Ishikawa (cell line): ENCODE results near the gene ALX3.

Source experiments
- CREB1 ChIP-seq: IDR thresholded peaks from 2 replicates; pipeline ENCODE4 v1.6.1; 2012; ENCODE audit warnings: low read depth
- EGR1 ChIP-seq: IDR thresholded peaks from 2 replicates; pipeline ENCODE4 v1.6.1; 2012
- FOXM1 ChIP-seq: IDR thresholded peaks from 2 replicates; pipeline ENCODE4 v1.6.1; 2012; ENCODE audit warnings: low read depth, borderline replicate concordance
- MAX ChIP-seq: IDR thresholded peaks from 2 replicates; pipeline ENCODE4 v1.6.1; 2012
- NFIC ChIP-seq: IDR thresholded peaks from 2 replicates; pipeline ENCODE4 v1.6.1; 2012
- REST ChIP-seq: IDR thresholded peaks from 2 replicates; pipeline ENCODE4 v1.6.1; 2012; ENCODE audit warnings: low read depth, mild to moderate bottlenecking
- YY1 ChIP-seq: IDR thresholded peaks from 2 replicates; pipeline ENCODE4 v1.6.1; 2012; ENCODE audit warnings: low read depth
- ZBTB7A ChIP-seq: IDR thresholded peaks from 2 replicates; pipeline ENCODE4 v1.6.1; 2012; ENCODE audit warnings: low read depth

- no peak for TF ChIP-seq REST
- no peak for TF ChIP-seq YY1
- no peak for TF ChIP-seq CREB1
- TF ChIP-seq MAX, result no peak
- no peak for TF ChIP-seq NFIC
- no peak for TF ChIP-seq EGR1
- TF ChIP-seq FOXM1, result no peak
- no peak for TF ChIP-seq ZBTB7A
Measured at GRCh38 chr1:110112143-110112542, 41.7 kb upstream of the ALX3 start, which contains the start of gene UBL4B.
